ENCODE data around the gene CHPF2.

Gene CHPF2

DNA sequence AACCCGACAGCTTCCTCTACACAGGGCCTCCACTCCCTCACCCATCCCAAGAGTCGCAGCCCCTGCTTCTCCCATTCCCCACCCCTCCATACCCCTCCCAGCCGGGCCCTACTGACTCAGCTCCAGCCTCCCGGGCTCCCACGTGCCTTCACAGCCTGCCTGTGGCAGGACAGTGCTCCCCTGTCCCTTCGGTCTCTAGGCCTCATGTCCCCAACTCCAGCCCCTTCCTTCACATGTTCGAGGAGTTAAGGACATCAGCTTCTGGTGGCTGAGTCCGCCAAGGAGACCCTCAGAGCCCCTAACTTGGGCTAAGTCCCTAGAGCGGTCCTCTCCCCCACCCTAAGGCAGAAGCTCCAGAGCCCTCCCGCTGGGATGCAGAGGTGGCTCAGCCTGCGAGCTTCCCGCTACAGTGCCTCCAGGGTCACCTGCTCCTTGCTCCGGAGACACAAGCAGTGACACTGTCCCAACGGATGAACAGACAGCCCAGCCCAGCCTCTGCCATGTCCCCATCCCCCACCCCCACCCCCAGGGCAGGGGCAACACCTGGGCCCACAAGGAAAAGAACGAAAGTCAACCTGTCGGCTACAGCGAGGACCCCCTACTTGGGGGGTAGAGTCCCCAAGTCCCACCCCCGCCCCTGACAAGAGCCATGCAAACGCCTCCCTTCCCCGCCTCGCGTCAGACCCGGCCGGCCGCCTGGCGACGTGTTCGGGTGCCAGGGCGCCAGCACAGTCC is 15.5 kb downstream of the CHPF2 start:
- peak; percentile 31 to 38 for DNase-seq

DNA sequence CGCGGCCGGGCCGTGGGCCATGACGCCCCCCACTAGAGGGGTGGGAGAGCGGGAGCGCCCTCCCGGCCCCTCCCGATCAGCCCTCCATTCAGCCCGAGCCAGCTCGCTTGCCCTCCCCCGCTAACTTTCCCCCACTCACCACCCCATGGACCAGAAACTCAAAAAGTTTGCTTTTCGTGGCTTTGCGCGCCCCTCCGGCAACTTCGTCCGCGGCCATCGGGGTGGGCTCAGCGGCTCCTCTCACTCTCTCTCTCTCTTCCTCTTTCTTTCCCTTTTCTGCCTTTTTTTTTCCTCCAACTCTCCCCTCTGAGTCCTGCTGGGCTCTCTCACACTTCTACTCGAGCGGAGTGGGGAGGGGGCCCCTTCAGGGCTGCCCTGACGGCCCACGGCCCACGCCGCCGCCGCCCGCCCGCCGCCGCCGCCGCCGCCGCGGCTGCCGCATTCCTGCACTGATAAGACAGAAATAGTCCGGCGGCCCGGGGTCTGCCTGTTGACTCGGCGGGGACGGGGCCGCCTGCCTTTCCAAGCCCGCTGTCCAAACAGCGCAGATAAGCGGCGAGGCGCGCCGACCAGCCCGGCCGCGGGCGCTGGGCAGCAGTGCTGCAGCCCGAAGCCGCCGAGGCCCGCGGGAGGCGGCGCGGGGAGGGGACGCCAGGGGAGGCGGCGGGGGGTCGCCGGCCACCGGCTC is 16.2 kb downstream of the CHPF2 start, which contains the start of gene SMARCD3:
SMARCD3 (minus strand) TSS at position 349 of the 688 bp plus-strand sequence; CDS start at position 217, 132 bp downstream.
- DNase-seq: peak; percentile 32 to 39

DNA sequence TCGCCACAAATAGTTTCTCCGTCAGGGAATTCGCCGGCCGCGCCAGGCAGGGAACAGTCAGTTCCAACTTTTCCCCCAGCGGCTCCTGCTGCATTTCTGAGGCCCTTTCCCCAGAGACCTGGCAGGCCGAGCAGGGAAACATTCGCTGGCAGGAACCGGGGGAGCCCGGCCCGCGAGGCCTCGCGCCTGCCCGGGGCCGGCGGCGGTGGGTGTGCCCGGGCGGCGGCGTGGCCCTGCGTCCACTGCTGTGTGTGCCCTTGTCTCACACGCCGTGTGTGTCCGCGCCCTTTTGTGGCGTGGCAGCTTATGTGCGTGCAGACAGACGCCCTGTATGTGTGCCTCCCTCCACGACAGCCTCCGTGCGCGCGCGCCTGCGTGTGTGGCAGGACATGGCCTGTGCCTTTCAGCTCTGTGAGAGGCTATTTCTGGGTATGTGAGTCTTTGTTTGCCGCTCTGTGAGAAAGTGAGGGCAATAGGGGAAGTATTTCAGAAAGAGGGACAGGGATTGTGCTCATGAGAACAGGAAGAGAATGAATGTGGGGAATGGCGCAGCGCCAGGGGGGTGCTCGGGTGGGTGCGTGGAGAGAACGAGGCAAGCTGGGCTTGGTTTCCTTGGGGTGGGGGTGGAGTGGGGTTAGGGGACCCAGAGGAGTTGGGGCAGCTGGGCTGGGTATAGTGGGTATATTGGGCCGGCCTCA is 16.9 kb downstream of the CHPF2 start:
- peak in 1 of 2 experiments; percentile 33 for DNase-seq

DNA sequence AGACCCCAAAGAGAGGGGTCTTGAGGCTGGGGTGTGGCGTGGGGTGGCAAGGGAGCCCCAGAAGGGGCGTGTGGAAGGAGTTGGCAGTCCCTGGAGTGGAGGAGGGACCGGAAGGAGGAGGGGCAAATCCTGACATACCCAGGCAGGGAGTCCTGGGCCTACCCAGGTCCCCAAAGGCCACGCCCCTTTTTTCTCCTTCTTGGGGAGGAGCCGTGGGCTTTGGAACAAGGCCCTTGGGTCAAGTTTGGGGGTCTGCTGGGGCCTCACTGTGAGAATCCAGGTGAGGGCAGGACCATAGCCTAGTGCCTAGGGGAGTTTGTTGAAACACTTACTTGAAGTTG is 17.4 kb downstream of the CHPF2 start:
- no peak for DNase-seq

DNA sequence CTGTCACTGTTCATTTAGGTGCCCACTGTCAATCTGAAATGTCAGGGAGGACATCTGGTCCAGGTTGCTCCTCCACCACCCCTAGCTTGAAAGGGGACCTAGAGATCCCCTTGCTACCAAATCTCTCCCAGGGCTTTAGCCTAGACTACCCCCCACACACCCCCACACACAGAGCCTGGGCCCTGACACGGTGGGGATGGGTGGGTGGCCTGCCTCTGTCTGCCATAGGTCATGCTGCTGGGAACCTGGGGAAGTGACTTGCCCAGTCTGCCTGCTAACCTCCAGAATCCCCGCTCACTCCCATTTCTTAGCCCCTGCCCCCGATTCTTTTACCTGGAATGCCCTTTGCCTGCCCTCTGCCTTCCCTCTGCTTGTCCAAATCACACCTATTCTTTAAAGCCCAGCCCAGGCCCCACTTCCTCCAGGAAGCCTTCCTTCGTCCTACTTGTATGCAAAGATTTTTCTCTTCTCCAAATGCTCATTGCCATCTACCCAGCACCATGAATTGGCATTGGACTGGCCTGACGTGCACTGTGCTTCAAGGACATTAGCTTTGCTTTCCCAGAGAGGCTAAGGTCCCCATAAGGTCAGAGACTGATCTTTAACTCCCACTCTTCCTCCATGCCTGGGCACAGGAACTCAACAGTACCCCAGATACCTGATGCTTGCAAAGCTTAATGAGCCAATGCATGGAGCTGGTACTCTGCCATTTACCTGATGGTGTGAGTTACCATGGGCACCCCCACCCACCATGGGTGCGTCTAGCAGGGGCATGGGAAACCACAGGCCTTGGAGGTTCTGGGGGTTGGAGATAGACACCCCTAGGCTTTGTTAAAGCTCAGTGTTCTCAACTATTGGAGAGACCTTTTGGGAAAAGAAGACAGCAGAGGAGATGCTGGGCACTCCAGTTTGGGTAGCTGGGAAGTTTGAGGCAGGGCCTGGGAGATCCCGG is 18.2 kb downstream of the CHPF2 start:
- DNase-seq: no peak

DNA sequence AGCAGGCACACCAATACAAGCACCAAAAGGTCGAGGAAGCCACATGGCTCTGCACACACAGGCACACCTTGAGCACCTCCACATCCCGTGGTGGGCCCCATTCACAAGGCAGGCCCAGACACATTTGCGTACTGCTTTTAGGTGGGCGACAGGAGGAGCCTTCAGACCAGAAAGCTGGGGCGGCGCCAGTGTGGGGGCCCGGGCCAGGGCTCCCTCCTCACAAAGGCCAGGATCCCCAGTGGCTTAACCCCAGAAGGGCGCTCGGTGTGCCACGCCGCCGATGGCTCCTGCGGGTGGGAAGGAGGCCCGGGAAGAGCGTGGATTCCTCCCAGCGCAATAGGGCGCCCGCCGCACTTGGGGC is 19.0 kb downstream of the CHPF2 start:
- peak in 1 of 2 experiments; percentile 32 for DNase-seq

DNA sequence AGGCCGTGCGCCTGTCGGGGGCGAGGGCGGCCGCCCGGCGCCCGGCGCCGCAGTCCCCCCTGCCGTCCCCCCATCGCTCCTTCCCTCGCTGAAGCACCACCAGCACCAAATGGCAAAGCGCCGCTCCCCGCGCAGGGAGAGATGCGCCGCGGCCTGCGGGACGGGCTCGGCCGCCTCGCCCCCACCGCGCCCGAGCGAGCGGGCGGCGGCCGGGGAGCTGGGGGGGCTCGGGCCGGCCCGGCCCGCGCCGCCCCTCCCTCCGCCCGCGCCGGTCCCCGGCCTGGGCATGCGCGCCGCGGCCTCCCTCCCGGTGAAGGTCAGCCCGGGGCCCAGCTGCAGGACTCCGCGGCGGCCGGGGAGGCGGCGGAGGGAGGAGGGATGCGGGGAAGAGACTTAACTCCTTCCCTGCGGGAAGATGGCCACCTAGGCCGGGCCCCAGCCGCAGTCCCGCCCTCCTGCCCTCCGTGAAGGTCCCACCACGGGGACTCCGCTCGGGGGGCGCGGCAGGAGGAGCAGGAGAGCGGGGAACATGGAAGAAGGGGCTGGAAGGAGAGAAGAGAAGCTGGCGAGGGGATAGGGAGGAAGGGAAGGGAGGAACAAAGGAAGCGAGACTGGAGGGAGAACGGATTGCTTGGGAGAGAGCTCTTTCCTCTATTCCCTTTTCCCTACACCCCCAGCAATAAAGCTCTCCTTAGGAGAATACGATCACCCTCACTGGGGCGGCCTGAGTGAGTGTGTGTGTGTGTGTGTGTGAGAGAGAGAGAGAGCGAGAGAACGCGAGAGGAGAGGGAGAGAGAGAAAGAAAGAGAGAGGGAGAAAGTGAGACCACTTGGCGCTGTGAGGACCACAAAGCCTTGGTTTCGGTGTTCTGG is 19.6 kb downstream of the CHPF2 start:
- peak; percentile 32 to 67 for DNase-seq

DNA sequence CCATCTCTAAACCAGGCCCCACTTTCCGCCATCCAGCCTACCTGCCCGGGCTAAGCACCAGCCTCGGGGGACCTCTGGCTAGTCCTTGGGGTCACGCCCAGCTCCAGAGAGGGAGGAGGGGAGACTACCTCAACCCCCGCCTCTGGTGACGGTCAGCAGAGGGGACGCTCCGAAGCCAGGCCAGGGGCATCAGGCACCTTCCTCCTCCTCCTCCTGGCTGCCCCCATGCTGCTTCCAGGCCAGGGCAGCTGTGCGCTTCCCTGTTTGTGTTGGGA is 20.2 kb downstream of the CHPF2 start:
- DNase-seq: no peak

DNA sequence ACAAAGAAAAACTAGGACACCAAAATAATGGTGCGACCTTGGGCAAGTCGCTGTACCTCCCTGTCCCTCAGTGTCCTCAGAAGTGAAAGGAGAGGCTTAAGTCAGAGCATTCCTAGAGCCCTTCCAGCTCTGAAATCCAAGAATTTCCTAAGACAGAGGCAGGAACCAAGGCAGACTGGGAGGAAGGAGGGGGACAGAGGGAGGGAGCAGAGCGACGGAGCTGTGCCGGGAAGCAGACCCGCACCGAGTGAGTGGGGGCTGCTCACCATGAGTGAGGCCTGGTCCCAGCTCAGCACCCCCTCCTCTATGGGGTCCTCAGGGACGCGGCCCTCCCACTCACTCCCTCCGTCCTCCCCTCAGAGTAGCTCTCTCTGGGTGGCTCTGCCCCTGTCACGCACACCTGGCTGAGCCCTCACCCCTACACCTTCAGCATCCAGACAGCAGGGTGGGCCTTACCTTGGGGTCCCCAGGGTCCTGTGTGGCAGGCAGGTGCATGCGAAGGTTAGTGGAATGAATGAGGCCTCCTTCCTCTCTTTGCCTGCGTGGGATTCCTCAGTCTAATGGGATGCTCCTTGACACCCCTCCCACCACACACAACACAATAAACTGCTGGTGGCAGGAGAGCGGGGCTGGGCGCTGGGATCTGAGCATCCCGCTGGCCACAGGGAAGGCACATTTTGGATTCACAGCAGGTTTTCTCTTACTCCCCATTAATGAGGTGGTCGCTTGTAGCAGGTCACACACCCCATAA is 20.9 kb downstream of the CHPF2 start:
- no peak for DNase-seq

DNA sequence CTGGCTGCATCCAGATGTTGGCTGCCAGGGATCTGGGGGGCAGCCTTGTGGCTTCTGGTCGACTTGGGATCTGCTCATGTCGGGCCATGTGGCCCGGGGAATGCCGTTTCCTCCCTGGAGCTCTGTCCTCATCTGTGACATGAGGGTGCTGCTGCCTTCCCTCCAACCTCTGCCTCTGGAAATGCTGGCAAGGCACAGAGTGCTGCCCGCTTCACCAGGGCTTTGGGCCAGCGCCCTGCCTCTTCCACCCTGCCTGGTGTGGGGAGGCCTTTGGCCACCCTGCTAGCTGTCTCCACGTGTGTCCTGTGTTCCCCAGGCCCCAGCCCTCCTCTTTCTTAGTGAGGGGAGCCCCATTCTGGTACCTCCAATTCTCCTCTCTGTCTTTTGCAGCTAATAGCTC is 22.0 kb downstream of the CHPF2 start:
- DNase-seq: no peak

DNA sequence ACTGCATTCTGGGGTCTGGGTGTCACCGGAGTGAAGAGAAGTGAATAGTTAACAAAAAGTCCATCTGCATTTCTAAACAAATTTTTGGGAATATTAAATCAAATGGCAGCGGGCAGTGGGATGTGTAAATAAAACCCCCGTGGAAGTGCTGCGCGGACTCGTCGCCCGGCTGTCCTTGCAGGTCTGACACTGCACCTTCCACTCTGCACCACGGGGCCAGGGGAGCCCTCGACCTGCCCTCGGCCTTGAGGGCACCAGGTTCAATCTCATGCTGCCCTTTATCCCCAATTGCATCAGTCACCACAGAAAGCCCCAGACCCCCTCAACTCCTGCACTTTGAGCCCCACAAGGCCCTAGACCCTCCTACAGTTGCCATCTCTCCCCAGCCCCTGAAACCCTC is 22.6 kb downstream of the CHPF2 start:
- DNase-seq: no peak

DNA sequence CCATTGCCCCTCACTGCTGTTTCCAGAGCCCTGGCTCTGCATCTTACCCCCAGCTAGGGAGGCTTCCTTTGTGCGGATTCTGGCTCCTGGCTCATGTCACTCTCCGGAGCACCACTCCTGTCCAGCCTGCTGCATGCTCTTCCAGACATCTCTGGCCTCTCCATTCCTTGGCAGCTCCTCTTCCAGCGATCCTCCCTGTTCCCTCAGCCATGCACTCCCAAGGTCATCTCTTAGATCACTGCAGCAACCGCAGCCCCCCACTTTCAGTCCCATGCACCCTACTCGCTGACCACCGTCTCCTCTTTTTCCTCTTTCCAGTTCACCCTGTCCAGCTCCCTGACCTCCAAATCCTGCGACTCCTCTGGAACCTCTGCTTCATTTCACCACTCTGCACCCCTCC is 23.1 kb downstream of the CHPF2 start:
- DNase-seq: no peak

DNA sequence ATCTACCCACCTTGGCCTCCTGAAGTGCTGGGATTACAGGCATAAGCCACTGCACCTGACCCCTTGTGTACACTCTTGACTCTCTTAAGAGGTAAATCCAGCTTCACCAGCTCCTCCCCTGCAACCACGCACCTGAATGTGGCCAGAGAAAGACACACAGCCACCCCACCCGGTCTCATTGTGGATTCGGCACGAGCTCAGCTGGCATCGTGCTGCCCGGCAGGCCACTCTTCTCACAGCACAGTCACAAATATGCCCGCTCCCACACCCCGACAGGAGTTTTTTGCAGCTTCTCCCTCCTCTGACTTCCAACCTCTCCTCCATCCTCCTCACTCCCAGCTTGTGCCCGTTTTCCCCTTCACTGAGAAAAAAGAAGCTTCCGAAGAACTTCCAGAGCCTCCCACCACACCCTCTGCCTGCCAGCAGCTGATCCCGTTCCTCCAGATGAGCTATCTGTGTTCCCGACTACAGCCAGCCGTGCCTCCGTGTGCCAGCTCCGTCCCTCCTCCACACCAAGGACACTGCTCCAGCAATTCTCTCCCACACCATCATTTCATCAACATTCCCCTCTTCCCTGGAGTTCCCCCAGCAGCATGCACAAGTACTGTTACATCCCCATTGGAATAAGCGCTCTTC is 24.2 kb downstream of the CHPF2 start:
- DNase-seq: no peak

DNA sequence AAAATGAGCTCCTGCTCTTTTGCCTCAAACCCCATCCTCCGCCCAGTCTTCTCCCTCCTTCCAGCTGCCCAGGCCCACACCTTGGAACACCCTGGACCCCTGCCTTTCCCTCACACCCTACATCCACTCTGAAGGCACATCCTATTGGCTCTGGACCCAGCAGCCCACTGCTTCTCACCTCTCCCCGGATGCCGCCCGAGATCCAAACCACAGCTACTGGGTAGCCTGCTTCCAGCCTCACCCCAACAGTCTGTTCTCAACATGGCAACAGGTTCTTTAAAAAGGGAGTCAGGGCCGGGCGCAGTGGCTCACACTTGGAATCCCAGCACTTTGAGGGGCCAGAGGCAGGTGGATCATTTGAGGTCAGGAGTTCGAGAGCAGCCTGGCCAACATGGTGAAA is 25.7 kb downstream of the CHPF2 start:
- DNase-seq: no peak

DNA sequence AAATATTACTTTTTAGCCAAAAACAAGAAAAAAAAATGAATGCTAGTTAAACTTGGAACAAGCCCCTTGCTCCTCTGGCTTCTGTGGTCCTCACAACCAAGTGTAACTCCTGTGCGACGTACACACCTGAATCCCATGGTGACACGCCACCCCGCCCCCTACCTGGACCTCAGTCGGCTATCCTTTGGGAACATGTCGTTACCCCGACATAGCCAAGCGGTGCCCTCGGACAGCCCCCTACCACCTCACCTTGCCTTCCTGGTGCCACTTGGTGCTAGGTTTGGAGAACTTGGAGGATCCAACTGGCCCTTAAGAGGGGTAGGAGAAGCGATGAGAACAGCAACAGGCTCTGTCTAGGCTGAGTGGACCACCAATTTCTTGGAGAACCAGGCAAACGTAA is 28.2 kb downstream of the CHPF2 start:
- no peak for DNase-seq

DNA sequence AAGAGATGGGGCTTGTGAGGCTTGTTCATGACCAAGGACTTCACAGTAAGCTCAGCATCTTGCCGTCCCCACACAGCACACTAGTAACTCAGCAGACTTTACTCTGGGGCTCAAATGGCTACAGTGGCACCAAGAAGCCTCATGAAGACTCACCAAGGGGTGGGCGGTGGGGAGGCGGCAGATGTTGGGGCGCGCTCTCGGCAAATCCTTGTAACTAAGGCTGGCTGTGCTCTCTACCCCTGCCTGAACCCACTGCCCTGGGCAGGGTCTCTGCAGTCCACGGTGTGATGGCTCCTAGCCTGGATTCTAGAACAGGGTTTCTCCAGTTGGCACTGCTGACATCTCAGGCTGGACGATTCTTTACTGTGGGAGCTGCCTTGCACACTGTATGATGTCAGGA is 28.6 kb downstream of the CHPF2 start:
- no peak for DNase-seq

DNA sequence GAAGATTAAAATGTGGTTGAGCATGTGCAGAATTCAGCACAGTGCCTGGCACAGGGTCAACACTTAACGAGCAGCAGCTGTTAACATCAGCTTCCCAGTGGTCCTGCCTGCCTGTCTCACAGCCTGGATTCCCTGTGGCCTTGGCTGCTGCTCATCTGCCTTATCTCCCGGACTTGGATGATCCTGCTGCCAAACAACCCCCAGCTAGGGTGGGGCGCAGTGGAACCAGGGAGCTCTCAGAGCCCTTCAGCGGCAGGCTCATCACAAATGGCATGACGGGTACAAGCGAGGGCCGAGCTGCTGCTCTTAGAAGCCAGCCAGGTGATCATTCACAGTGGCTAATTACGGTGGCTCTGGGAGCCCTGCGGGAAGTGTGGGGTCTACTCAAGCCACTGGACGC is 29.2 kb downstream of the CHPF2 start:
- DNase-seq: no peak

DNA sequence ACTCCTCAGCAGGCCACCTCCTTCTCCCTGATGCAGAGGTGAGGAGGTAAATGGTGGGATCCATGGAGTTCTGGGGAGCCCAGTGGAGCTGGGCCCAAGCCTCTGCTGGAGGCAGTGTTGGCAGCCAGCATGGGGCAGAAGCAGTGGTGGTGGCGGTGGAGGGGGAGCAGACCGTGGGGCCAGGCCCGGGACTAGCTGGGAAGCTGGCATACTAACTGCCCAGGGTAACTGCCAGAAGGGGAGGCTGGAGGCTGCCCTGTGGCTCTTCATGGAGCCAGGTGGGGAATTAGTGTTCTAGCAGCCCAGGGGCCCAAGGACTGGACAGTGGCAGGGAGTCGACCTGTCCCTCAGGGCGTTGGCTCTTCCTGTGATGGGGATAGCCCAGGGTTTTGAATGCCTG is 32.3 kb downstream of the CHPF2 start:
- no peak for DNase-seq

DNA sequence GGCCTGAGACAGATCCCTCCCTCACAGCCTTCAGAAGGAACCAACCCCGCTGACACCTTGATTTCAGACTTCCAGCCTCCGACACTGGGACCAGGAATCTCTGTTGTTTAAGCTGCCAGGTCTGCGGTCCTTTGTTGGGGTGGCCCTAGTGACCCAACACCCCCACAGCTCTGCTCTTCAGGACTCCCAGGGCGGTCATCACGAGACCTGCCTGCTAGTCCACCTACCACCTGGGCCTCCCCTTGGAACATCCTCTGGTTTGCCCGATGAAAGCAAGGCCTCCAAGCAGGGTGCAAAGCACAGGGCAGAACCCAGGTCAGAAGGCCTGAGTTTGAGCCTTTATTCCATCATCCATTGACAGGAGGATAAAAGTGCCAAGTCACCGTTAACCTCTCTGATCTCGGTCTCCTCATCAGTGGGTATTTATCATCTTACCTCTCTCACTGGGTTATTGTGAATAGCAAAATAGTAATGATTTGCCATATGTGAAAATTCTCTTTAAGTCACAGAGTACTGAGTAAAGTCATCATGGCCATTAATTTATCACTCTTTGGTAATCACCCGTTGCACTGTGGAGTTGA is 33.2 kb downstream of the CHPF2 start:
- no peak for DNase-seq

DNA sequence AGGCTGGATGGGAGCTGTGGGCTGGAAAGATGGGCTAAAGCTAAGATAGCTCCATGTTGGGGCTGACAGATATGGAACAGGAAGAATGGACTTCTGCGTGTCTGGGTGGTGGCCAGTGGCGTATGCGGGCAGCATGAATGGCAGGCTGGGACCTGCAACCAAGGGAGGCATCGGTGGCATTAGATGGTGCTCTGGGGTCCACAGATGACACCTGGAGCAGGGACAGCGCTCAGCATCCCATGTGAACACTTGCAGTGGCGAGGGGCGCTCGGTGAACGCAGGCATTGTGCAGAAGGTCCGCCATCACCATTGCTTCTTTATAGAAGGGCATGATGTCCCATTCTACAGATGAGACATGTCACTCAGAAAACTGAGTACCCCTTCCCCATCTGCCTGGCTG is 37.2 kb downstream of the CHPF2 start:
- no peak for DNase-seq
